GM12878 (cell line): ENCODE data around the gene RAB11FIP2. TPM values are rescaled to one million over a fixed set of nuclear protein-coding genes. Genes with fewer than 3 reads are reported as not detected.

Experiments
- ATAC-seq: fragments of 200-7000 bp; cut with Tn5 transposase; 3 replicates; pipeline ENCODE4 v1.9.1; 2020; ENCODE audit warnings: mild to moderate bottlenecking, moderate library complexity
- BruUV-seq: library from RNA; stranded (reverse); fragments of 400-500 nt; replicated peaks from 2 replicates; lab custom pipeline; 2021; lab: Mats Ljungman, UMichigan
- CTCF ChIA-PET: fragments of 300-600 bp; sonication (Branson Sonifier 250); formaldehyde crosslinking; extraction: SDS; loops from one replicate; lab custom pipeline; 2021; ENCODE audit warnings: inconsistent platforms; lab: Yijun Ruan, JAX
- POLR2A ChIA-PET: fragments of 350-600 bp; formaldehyde crosslinking; extraction: SDS; loops from one replicate; lab custom pipeline; 2021; ENCODE audit warnings: inconsistent platforms; lab: Charles Lee
- RAD21 ChIA-PET: fragments of 300-600 bp; sonication (Branson Sonifier 250); formaldehyde crosslinking; loops from one replicate; lab custom pipeline; 2023; ENCODE audit warnings: antibody characterized with exemption; ENCODE audit not compliant: unreplicated experiment; lab: Charles Lee
- SMC1A ChIA-PET: fragments of 300-600 bp; sonication (Branson Sonifier 250); formaldehyde crosslinking; loops from one replicate; lab custom pipeline; 2023; ENCODE audit not compliant: unreplicated experiment, uncharacterized antibody; lab: Charles Lee
- DNase-seq: peaks from one replicate; pipeline ENCODE4 v3.0.0-alpha.2; 2011; ENCODE audit warnings: low read depth, low spot score
- FAIRE-seq: peaks from 3 replicates; lab custom pipeline; 2011; peaks lifted over from hg19 to GRCh38; lab: Jason Lieb, UNC
- H2AFZ ChIP-seq: 2 replicates; pipeline ENCODE4 v1.6.0; 2011; ENCODE audit warnings: low read depth, low read length, control low read depth; ENCODE audit not compliant: control insufficient read depth
- H3K27ac ChIP-seq: 2 replicates; pipeline ENCODE4 v1.5.1; 2011; ENCODE audit warnings: control low read depth; ENCODE audit not compliant: control insufficient read depth, insufficient read depth
- H3K27me3 ChIP-seq, 2 experiments: replicated peaks in 1 of 2; 2 replicates each; pipeline versions ENCODE4 v1.6.0 to v1.6.1; 2011; ENCODE audit warnings: low read length in 1 of 2; ENCODE audit not compliant: control insufficient read depth in 2 of 2, insufficient read depth in 2 of 2
- H3K36me3 ChIP-seq, 2 experiments: 2 replicates each; pipeline ENCODE4 v1.5.1; 2011; ENCODE audit warnings: low read length in 1 of 2; ENCODE audit not compliant: control insufficient read depth in 2 of 2, insufficient read depth in 2 of 2
- H3K4me1 ChIP-seq: 2 replicates; pipeline ENCODE4 v1.6.1; 2011; ENCODE audit warnings: mild to moderate bottlenecking, low read length, moderate library complexity, mixed read lengths; ENCODE audit not compliant: control insufficient read depth, insufficient read depth
- H3K4me2 ChIP-seq: 2 replicates; pipeline ENCODE4 v1.6.0; 2011; ENCODE audit warnings: control low read depth; ENCODE audit not compliant: control insufficient read depth, insufficient read depth
- H3K4me3 ChIP-seq: fragments of 200-600 bp; sonication (generic); 2 replicates; pipeline ENCODE4 v1.5.1; 2016
- H3K79me2 ChIP-seq: 2 replicates; pipeline ENCODE4 v1.6.0; 2011; ENCODE audit warnings: low read length; ENCODE audit not compliant: control insufficient read depth, insufficient read depth
- H3K9ac ChIP-seq: 2 replicates; pipeline ENCODE4 v1.8.0; 2011; ENCODE audit warnings: low read length, control low read depth, mixed read lengths; ENCODE audit not compliant: control insufficient read depth, insufficient read depth
- H3K9me3 ChIP-seq: replicated peaks from 3 replicates; pipeline ENCODE4 v1.5.1; 2011; ENCODE audit warnings: mild to moderate bottlenecking, low read length; ENCODE audit not compliant: control insufficient read depth, insufficient read depth
- H4K20me1 ChIP-seq: 2 replicates; pipeline ENCODE4 v1.6.0; 2011; ENCODE audit not compliant: control insufficient read depth, insufficient read depth
- ATF3 ChIP-seq: IDR thresholded peaks from 2 replicates; pipeline ENCODE4 v1.6.1; 2011; ENCODE audit warnings: low read depth, mild to moderate bottlenecking, low read length, moderate library complexity, borderline replicate concordance; ENCODE audit errors: extremely low read depth
- BHLHE40 ChIP-seq, 2 experiments: fragments of 450-650 bp in 1 of 2; IDR thresholded peaks; 2 replicates each; pipeline ENCODE4 v1.6.1; 2011 to 2017; ENCODE audit warnings: low read depth in 2 of 2, borderline replicate concordance in 1 of 2, improper control_type of control experiment in 1 of 2, low read length in 1 of 2, mild to moderate bottlenecking in 1 of 2
- CREB1 ChIP-seq: IDR thresholded peaks from 2 replicates; pipeline ENCODE4 v1.6.1; 2012; ENCODE audit warnings: low read depth, mild to moderate bottlenecking, inconsistent platforms
- EP300 ChIP-seq, 2 experiments: fragments of 150-350 bp in 1 of 2; IDR thresholded peaks; 2 replicates each; pipeline ENCODE4 v1.6.1; 2011 to 2012; ENCODE audit warnings: low read depth in 2 of 2, low read length in 2 of 2, borderline replicate concordance in 1 of 2, improper control_type of control experiment in 1 of 2, inconsistent platforms in 1 of 2; ENCODE audit not compliant: control insufficient read depth in 1 of 2
- ESRRA ChIP-seq: IDR thresholded peaks from 2 replicates; pipeline ENCODE4 v1.6.1; 2012; ENCODE audit warnings: mild to moderate bottlenecking, low read length, improper control_type of control experiment
- EZH2 ChIP-seq: IDR thresholded peaks from 2 replicates; pipeline ENCODE4 v1.6.1; 2012; ENCODE audit warnings: low read depth, mild to moderate bottlenecking, control low read depth, inconsistent platforms, low read length, borderline replicate concordance; ENCODE audit not compliant: control insufficient read depth
- FOXM1 ChIP-seq: IDR thresholded peaks from 2 replicates; pipeline ENCODE4 v1.6.1; 2012; ENCODE audit warnings: low read depth, mild to moderate bottlenecking, inconsistent platforms, low read length, moderate library complexity
- GABPA ChIP-seq: IDR thresholded peaks from 2 replicates; pipeline ENCODE4 v1.6.1; 2014; ENCODE audit warnings: antibody characterized with exemption, low read depth, mild to moderate bottlenecking, inconsistent platforms
- HDAC2 ChIP-seq: fragments of 200-600 bp; sonication (generic); IDR thresholded peaks from 2 replicates; pipeline ENCODE4 v1.6.1; 2017
- IKZF1 ChIP-seq: fragments of 450-650 bp; conservative IDR thresholded peaks from 2 replicates; pipeline ENCODE4 v1.6.1; 2017; ENCODE audit warnings: antibody characterized with exemption, mild to moderate bottlenecking
- MTA2 ChIP-seq: fragments of 450-650 bp; IDR thresholded peaks from 2 replicates; pipeline ENCODE4 v1.6.1; 2016; ENCODE audit warnings: low read depth, mild to moderate bottlenecking, moderate library complexity
- MXI1 ChIP-seq: fragments of 150-350 bp; IDR thresholded peaks from 2 replicates; pipeline ENCODE4 v1.6.1; 2011; ENCODE audit warnings: low read depth, mild to moderate bottlenecking, inconsistent platforms, low read length, improper control_type of control experiment
- NR2C2 ChIP-seq: IDR thresholded peaks from 2 replicates; pipeline ENCODE4 v1.6.1; 2011; ENCODE audit warnings: borderline replicate concordance, low read depth; ENCODE audit not compliant: control insufficient read depth, insufficient read length
- NRF1 ChIP-seq: conservative IDR thresholded peaks from 2 replicates; pipeline ENCODE4 v1.6.1; 2011; ENCODE audit warnings: mild to moderate bottlenecking, low read depth, low read length, improper control_type of control experiment
- PML ChIP-seq: IDR thresholded peaks from 2 replicates; pipeline ENCODE4 v1.6.1; 2012; ENCODE audit warnings: low read length, inconsistent platforms
- SIN3A ChIP-seq: IDR thresholded peaks from 2 replicates; pipeline ENCODE4 v1.6.1; 2012; ENCODE audit warnings: low read depth, low read length, improper control_type of control experiment
- SMAD5 ChIP-seq: IDR thresholded peaks from 2 replicates; pipeline ENCODE4 v1.6.1; 2016; ENCODE audit warnings: antibody characterized with exemption, low read depth
- SREBF1 ChIP-seq: IDR thresholded peaks from 2 replicates; pipeline ENCODE4 v1.6.1; 2012; ENCODE audit warnings: mild to moderate bottlenecking, low read length
- STAT3 ChIP-seq: IDR thresholded peaks from 2 replicates; pipeline ENCODE4 v1.6.1; 2011; ENCODE audit warnings: low read depth, low read length, improper control_type of control experiment
- ZBTB33 ChIP-seq: fragments of 450-650 bp; IDR thresholded peaks from 2 replicates; pipeline ENCODE4 v1.6.1; 2017; ENCODE audit warnings: mild to moderate bottlenecking
- ZNF217 ChIP-seq: fragments of 450-650 bp; IDR thresholded peaks from 2 replicates; pipeline ENCODE4 v1.6.1; 2017; ENCODE audit warnings: antibody characterized with exemption, mild to moderate bottlenecking
- WGBS: methylation state at CpG from one replicate; pipeline ENCODE4 v1.1.6; 2016; ENCODE audit warnings: low lambda C conversion rate; ENCODE audit not compliant: insufficient replicate concordance, insufficient coverage; ENCODE audit errors: missing lambda C conversion rate; 5-methylcytosine and 5-hydroxymethylcytosine counted together
- in situ Hi-C: fragments of 300-500 bp; cut with MboI; formaldehyde crosslinking; loops from 9 replicates; pipeline ENCODE4 v1.14.3; 2018; ENCODE audit warnings: mixed read lengths
- intact Hi-C: fragments of 100-400 bp; cut with micrococcal nuclease; formaldehyde crosslinking; loops from one replicate; pipeline ENCODE4 v1.14.2; 2022; ENCODE audit not compliant: unreplicated experiment
- polyA plus RNA-seq, 11 experiments: library from polyadenylated mRNA; depleted of rRNA in 4 of 11; unstranded in 6 of 11; stranded (reverse) in 5 of 11; fragments of >200 nt; fragmentation: Nextera tagmentation in 4 of 11; fragmentation: Illumina TruSeq in 1 of 11; extraction: Ambion mirVana in 4 of 11; extraction: Trizol in 1 of 11; gene quantifications; 1 replicate in 1 of 11; 2 replicates in 10 of 11; pipeline versions ENCODE4 v1.2.1 to v1.2.3, GENCODE V29; 2011 to 2016; ENCODE audit warnings: inconsistent platforms in 2 of 11, missing spikeins in 2 of 11, low read depth in 1 of 11
- total RNA-seq, 4 experiments: library from RNA; depleted of rRNA in 3 of 4; stranded (reverse); fragments of >200 nt in 3 of 4; fragmentation: Illumina TruSeq in 1 of 4; extraction: Trizol in 1 of 4; gene quantifications; 2 replicates each; pipeline versions ENCODE4 v1.2.1 to v1.2.3, GENCODE V29; 2013 to 2021

Gene RAB11FIP2
- total and polyA plus RNA-seq, 10 of the 15 experiments (the other 5 are each of a cell fraction or from before 2014, with no cell fraction given) = 1.8 to 16.7 (median 4.3) TPM

GRCh38 chr10:117983961-117984360 lies 62.8 kb downstream of the RAB11FIP2 start (continued):
- TF ChIP-seq EZH2 = no peak
- TF ChIP-seq FOXM1 = no peak
- no peak for TF ChIP-seq STAT3
- TF ChIP-seq PML = no peak
- TF ChIP-seq HDAC2 = no peak
- no peak for TF ChIP-seq CREB1
- TF ChIP-seq SMAD5 = no peak
- TF ChIP-seq MXI1 = no peak
- no peak for TF ChIP-seq ZNF217
- no peak for TF ChIP-seq NRF1
- no peak for TF ChIP-seq ESRRA
- TF ChIP-seq, all 136 proteins: peak for 0

GRCh38 chr10:117980755-117981702 lies 65.7 kb downstream of the RAB11FIP2 start:
- Histone ChIP-seq H3K9me3 (no peaks in the 10 kb centered on the region), H3K27me3 (no peaks in the 10 kb centered on the region), H3K27ac (no peak overlapping the region), H3K4me1 (no peaks in the 10 kb centered on the region), H3K36me3 (no peaks in the 10 kb centered on the region), H3K4me2 (no peak overlapping the region), H3K4me3 (no peak overlapping the region), H2AFZ (no peak overlapping the region), H3K9ac (no peak overlapping the region), H4K20me1 (no peaks in the 10 kb centered on the region), H3K79me2 (no peaks in the 10 kb centered on the region)
- in situ Hi-C loops (no loop called here), intact Hi-C loops (no loop called here)
- no peak for DNase-seq
- WGBS = 40% methylated on average over 4 of the region's 4 CpGs
- POLR2A ChIA-PET = no interaction called here
- RAD21 ChIA-PET = no interaction called here
- no peak for FAIRE-seq
- BruUV-seq = no TSS peak
- SMC1A ChIA-PET = interaction anchor here (1.3 kb wide), 1 partner anchor 21 kb away, joined by 3 read pairs; no protein-coding TSS in a partner anchor
- no peak for TF ChIP-seq NR2C2
- TF ChIP-seq BHLHE40 (IDR thresholded peaks at IDR 0.05; ENCODE audit: borderline replicate concordance in 1 of 2, low read depth in 2 of 2, low read length in 1 of 2) = no peak
- TF ChIP-seq SREBF1 = no peak
- no peak for TF ChIP-seq ATF3
- no peak for TF ChIP-seq SIN3A
- no peak for TF ChIP-seq IKZF1
- no peak for TF ChIP-seq MTA2
- TF ChIP-seq EP300 (IDR thresholded peaks at IDR 0.05; ENCODE audit: borderline replicate concordance in 1 of 2, control insufficient read depth in 1 of 2, low read depth in 2 of 2, low read length in 2 of 2) = no peak
- no peak for TF ChIP-seq ZBTB33
- no peak for TF ChIP-seq GABPA
- CTCF ChIA-PET = no interaction called here
- no peak for ATAC-seq
